B cell (primary cell): ENCODE results near the gene NCOA3. TPM values are rescaled to one million over a fixed set of nuclear protein-coding genes. Genes with fewer than 3 reads are reported as not detected.

Experiments used
- ATAC-seq: fragments of 200-7000 bp; cut with Tn5 transposase; one replicate; pipeline ENCODE4 v1.10.0; 2021; ENCODE audit warnings: low read depth, mild to moderate bottlenecking, moderate number of reproducible peaks, moderate library complexity
- CTCF ChIA-PET: fragments of 350-600 bp; sonication (Branson Sonifier 250); formaldehyde crosslinking; loops from one replicate; lab custom pipeline; 2021; ENCODE audit warnings: antibody characterized with exemption, inconsistent platforms; lab: Charles Lee
- POLR2A ChIA-PET: fragments of 350-600 bp; sonication (Branson Sonifier 250); formaldehyde crosslinking; loops from one replicate; lab custom pipeline; 2021; ENCODE audit warnings: antibody characterized with exemption; lab: Charles Lee
- DNase-seq: peaks from one replicate; pipeline ENCODE4 v3.0.0; 2013
- H2AFZ ChIP-seq: 2 replicates; pipeline ENCODE4 v1.6.1; 2012; ENCODE audit warnings: mild to moderate bottlenecking, low read depth, low read length; ENCODE audit not compliant: insufficient read depth, poor library complexity, severe bottlenecking
- H3K27ac ChIP-seq, 2 donors: 1 replicate in 1 of 2; 2 replicates in 1 of 2; pipeline ENCODE4 v1.5.1; 2012 to 2013; ENCODE audit warnings: low read length in 2 of 2, mild to moderate bottlenecking in 2 of 2, moderate library complexity in 1 of 2
- H3K27me3 ChIP-seq, 4 experiments: fragments of 200-600 bp in 1 of 4; sonication (generic) in 1 of 4; replicated peaks in 1 of 4; 1 replicate in 2 of 4; 2 replicates in 2 of 4; pipeline versions ENCODE4 v1.6.1 to v1.7.0; 2013 to 2016; ENCODE audit warnings: low read length in 3 of 4, mild to moderate bottlenecking in 2 of 4, mixed read lengths in 1 of 4, moderate library complexity in 1 of 4; ENCODE audit not compliant: insufficient read depth in 4 of 4, control insufficient read depth in 3 of 4; ENCODE audit errors: control extremely low read depth in 1 of 4
- H3K36me3 ChIP-seq, 2 experiments: replicated peaks in 1 of 2; 1 replicate in 1 of 2; 2 replicates in 1 of 2; pipeline versions ENCODE4 v1.6.1 to v1.7.1; 2013; ENCODE audit warnings: low read length in 1 of 2; ENCODE audit not compliant: insufficient read depth in 2 of 2, control insufficient read depth in 1 of 2; ENCODE audit errors: control extremely low read depth in 1 of 2, extremely low read depth in 1 of 2
- H3K4me1 ChIP-seq, 2 donors: fragments of 200-600 bp in 1 of 2; sonication (generic) in 1 of 2; 1 replicate in 1 of 2; 2 replicates in 1 of 2; pipeline versions ENCODE4 v1.5.1 to v1.6.1; 2013 to 2017; ENCODE audit warnings: low read length in 2 of 2; ENCODE audit not compliant: control insufficient read depth in 2 of 2, insufficient read depth in 2 of 2
- H3K4me2 ChIP-seq: replicated peaks from 2 replicates; pipeline ENCODE3; 2012; ENCODE audit warnings: mild to moderate bottlenecking, low read depth, low read length; ENCODE audit not compliant: poor library complexity, severe bottlenecking
- H3K4me3 ChIP-seq, 5 experiments: fragments of 200-600 bp in 1 of 5; sonication (generic) in 1 of 5; 1 replicate in 3 of 5; 2 replicates in 2 of 5; pipeline versions ENCODE4 v1.5.1 to v1.7.0; 2011 to 2016; ENCODE audit warnings: low read length in 4 of 5, mild to moderate bottlenecking in 4 of 5, low read depth in 2 of 5, control low read depth in 1 of 5, moderate library complexity in 1 of 5; ENCODE audit not compliant: insufficient read depth in 1 of 5; ENCODE audit errors: control extremely low read depth in 1 of 5, extremely low read depth in 1 of 5
- H3K79me2 ChIP-seq: fragments of 200-600 bp; sonication (generic); one replicate; pipeline ENCODE4 v1.6.0; 2016; ENCODE audit warnings: low read length; ENCODE audit not compliant: control insufficient read depth, insufficient read depth
- H3K9ac ChIP-seq: fragments of 200-600 bp; sonication (generic); 2 replicates; pipeline ENCODE4 v1.6.1; 2017; ENCODE audit warnings: mild to moderate bottlenecking, low read length, moderate library complexity
- H3K9me3 ChIP-seq, 3 donors: one replicate each; pipeline versions ENCODE4 v1.6.1 to v1.7.1; 2013; ENCODE audit warnings: low read length in 2 of 3; ENCODE audit not compliant: control insufficient read depth in 2 of 3, insufficient read depth in 1 of 3; ENCODE audit errors: control extremely low read depth in 1 of 3
- H4K20me1 ChIP-seq: 2 replicates; pipeline ENCODE4 v1.6.0; 2012; ENCODE audit warnings: mild to moderate bottlenecking, low read length; ENCODE audit not compliant: insufficient read depth, control insufficient read depth, poor library complexity, severe bottlenecking
- H3K27ac Mint-ChIP-seq: one replicate; pipeline ENCODE4 v1.8.0; 2021; ENCODE audit warnings: mixed read lengths
- H3K27me3 Mint-ChIP-seq: one replicate; pipeline ENCODE4 v1.8.0; 2021; ENCODE audit warnings: mixed read lengths
- H3K4me1 Mint-ChIP-seq: one replicate; pipeline ENCODE4 v1.8.0; 2021; ENCODE audit warnings: mixed read lengths
- H3K4me3 Mint-ChIP-seq: one replicate; pipeline ENCODE4 v1.8.0; 2021; ENCODE audit warnings: mixed read lengths
- H3K9me3 Mint-ChIP-seq: one replicate; pipeline ENCODE4 v1.8.0; 2022; ENCODE audit warnings: mixed read lengths; ENCODE audit not compliant: insufficient read depth
- EZH2 ChIP-seq: IDR thresholded peaks from 2 replicates; pipeline ENCODE4 v1.6.1; 2012; ENCODE audit warnings: borderline replicate concordance, low read depth, mild to moderate bottlenecking, moderate library complexity, low read length; ENCODE audit not compliant: insufficient read depth, poor library complexity, severe bottlenecking
- WGBS: methylation state at CpG from one replicate; pipeline ENCODE4 v1.1.5; 2013; ENCODE audit warnings: missing lambda C conversion rate; ENCODE audit not compliant: insufficient coverage; 5-methylcytosine and 5-hydroxymethylcytosine counted together
- intact Hi-C: fragments of 100-400 bp; cut with micrococcal nuclease; formaldehyde crosslinking; loops from one replicate; pipeline ENCODE4 v1.10.0; 2022
- polyA plus RNA-seq: library from polyadenylated mRNA; depleted of rRNA; stranded (reverse); fragments of >200 nt; gene quantifications from 2 replicates; pipeline ENCODE4 v1.2.3, GENCODE V29; 2012
- total RNA-seq, 2 donors: library from RNA; stranded (reverse); fragments of 120-200 nt in 1 of 2; gene quantifications; 1 replicate in 1 of 2; 2 replicates in 1 of 2; pipeline versions ENCODE4 v1.2.3 to v1.2.4, GENCODE V29; 2013 to 2022
- TF ChIP-seq, protein P1 (sequence below): fragments of 200-600 bp; IDR thresholded peaks from one replicate; pipeline ENCODE4 v1.8.0; 2022; ENCODE audit warnings: antibody characterized with exemption, mild to moderate bottlenecking

NCOA3 gene
- total and polyA plus RNA-seq, 2 donors (not counting 1 experiment from before 2014, with no cell fraction given), result 54.0 to 309 TPM

DNA sequence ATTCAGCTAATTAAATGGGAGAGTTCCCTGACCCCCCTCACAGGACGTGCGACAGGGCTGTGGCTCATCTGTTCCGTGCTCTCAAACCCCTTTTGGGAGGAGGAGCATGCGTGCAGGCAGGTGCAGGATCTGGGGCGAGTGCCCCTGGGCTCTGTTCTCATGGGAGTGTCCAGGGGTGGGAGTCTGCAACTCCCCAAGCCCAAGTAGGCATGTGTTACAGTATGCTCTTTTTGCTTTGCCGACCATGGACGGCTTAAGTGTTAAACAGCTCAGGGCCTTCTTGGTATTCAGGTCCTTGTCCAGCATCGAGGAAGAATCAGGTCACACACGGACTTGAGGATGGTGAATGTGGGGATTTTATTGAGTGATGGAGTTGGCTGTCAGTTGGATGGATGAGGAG, 101.6 kb downstream of the NCOA3 start:
- ChIA-PET POLR2A (no interaction called here), CTCF (no interaction called here)
- peaks cover 19 to 20% of the 10 kb centered on the region in 2 donors for H3K4me1 ChIP-seq
- no peak for DNase-seq
- no peak overlapping the region for H2AFZ ChIP-seq
- H3K79me2 ChIP-seq, result peaks cover 100% of the 10 kb centered on the region
- H3K27me3 ChIP-seq, result no peaks in the 10 kb centered on the region
- no peak for ATAC-seq
- H3K4me1 Mint-ChIP-seq, result peaks cover 64% of the 10 kb centered on the region
- peak overlapping the region in 1 of 2 donors; percentile 55 for H3K27ac ChIP-seq
- H3K4me3 ChIP-seq, result no peak overlapping the region
- H3K4me2 ChIP-seq, result no peak overlapping the region
- no peaks in the 10 kb centered on the region for H3K27me3 Mint-ChIP-seq
- H3K36me3 ChIP-seq, result peaks cover 3 to 50% of the 10 kb centered on the region in 2 experiments
- H3K4me3 Mint-ChIP-seq, result no peak overlapping the region
- intact Hi-C loops, result no loop called here
- H3K27ac Mint-ChIP-seq, result peak overlapping the region; percentile 37
- TF ChIP-seq EZH2, result no peak
- TF ChIP-seq, protein P1, sequence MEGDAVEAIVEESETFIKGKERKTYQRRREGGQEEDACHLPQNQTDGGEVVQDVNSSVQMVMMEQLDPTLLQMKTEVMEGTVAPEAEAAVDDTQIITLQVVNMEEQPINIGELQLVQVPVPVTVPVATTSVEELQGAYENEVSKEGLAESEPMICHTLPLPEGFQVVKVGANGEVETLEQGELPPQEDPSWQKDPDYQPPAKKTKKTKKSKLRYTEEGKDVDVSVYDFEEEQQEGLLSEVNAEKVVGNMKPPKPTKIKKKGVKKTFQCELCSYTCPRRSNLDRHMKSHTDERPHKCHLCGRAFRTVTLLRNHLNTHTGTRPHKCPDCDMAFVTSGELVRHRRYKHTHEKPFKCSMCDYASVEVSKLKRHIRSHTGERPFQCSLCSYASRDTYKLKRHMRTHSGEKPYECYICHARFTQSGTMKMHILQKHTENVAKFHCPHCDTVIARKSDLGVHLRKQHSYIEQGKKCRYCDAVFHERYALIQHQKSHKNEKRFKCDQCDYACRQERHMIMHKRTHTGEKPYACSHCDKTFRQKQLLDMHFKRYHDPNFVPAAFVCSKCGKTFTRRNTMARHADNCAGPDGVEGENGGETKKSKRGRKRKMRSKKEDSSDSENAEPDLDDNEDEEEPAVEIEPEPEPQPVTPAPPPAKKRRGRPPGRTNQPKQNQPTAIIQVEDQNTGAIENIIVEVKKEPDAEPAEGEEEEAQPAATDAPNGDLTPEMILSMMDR, result no peak
- 93% methylated on average over 9 of the region's 9 CpGs for WGBS
- H4K20me1 ChIP-seq, result peaks cover 75% of the 10 kb centered on the region
- no peaks in the 10 kb centered on the region for H3K9me3 ChIP-seq
- no peaks in the 10 kb centered on the region for H3K9me3 Mint-ChIP-seq
- H3K9ac ChIP-seq, result no peak overlapping the region

DNA sequence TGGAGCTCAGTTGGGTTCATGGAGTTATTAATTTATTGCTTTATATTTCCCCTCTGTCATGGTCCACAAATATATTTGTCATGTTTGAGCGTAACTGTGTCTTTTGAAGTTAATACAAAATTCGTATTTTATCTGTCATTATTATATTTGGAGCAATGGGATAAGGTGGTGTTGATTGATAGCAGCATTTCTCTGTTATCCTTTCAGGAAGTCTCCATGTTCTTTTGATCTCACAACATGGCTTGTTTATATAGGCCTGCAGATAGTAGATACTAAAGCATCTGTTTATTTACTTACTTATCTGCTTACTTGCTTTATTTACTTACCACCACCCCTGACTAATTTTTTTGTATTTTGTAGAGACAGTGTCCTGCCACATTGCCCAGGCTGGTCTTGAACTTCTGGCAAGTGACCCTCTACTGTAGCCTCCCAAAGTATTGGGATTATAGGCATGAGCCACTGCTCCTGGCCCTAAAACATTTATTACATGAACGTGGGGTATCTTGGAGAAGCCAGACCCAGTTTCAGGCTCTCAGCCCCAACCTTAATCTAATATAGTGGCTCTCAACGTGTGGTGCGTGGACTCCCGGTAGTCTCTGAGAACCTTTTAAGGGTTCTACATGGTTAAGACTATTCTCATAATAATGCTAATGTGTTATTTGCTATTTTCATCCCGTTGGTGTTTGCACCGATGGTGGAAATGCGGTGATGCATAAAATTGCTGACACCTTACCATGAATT, 104.2 kb downstream of the NCOA3 start:
- peak overlapping the region in 1 of 2 donors; percentile 33 for H3K27ac ChIP-seq
- Mint-ChIP-seq H3K27me3 (no peaks in the 10 kb centered on the region), H3K27ac (no peak overlapping the region), H3K4me1 (peaks cover 73% of the 10 kb centered on the region), H3K4me3 (no peak overlapping the region), H3K9me3 (no peaks in the 10 kb centered on the region)
- no peak overlapping the region for H3K4me3 ChIP-seq
- H3K36me3 ChIP-seq, result peaks cover 0 to 47% of the 10 kb centered on the region in 2 experiments
- CTCF ChIA-PET, result no interaction called here
- H4K20me1 ChIP-seq, result peaks cover 79% of the 10 kb centered on the region
- no peak overlapping the region for H3K9ac ChIP-seq
- H2AFZ ChIP-seq, result no peak overlapping the region
- 83% methylated on average over 3 of the region's 9 CpGs for WGBS
- TF ChIP-seq, protein P1, result no peak
- H3K79me2 ChIP-seq, result peaks cover 100% of the 10 kb centered on the region
- ATAC-seq (no peak), DNase-seq (no peak)
- no peaks in the 10 kb centered on the region for H3K9me3 ChIP-seq
- intact Hi-C loops, result loop anchor here (5.0 kb wide), 1 partner anchor 99 kb away; no protein-coding TSS in a partner anchor
- no peak overlapping the region for H3K4me2 ChIP-seq
- H3K4me1 ChIP-seq, result peaks cover 28% of the 10 kb centered on the region in 2 donors
- H3K27me3 ChIP-seq, result no peaks in the 10 kb centered on the region
- POLR2A ChIA-PET, result no interaction called here
